Aorta (tissue), 5 donors: ENCODE measurements around the gene DRC7. TPM values are rescaled to one million over a fixed set of nuclear protein-coding genes. Genes with fewer than 3 reads are reported as not detected.

ENCODE experiments used
- ATAC-seq: fragments of 200-7000 bp; cut with Tn5 transposase; one replicate; pipeline ENCODE4 v1.9.1; 2022; ENCODE audit warnings: moderate library complexity; ENCODE audit not compliant: low FRiP score
- DNase-seq, 2 donors: peaks; one replicate each; pipeline ENCODE4 v3.0.0-alpha.2; 2020
- H3K27ac ChIP-seq, 2 donors: one replicate each; pipeline ENCODE4 v1.5.1; 2013; ENCODE audit warnings: low read length in 2 of 2, mild to moderate bottlenecking in 2 of 2, moderate library complexity in 2 of 2, control low read depth in 1 of 2, inconsistent platforms in 1 of 2, low read depth in 1 of 2
- H3K27me3 ChIP-seq, 2 donors: one replicate each; pipeline ENCODE4 v1.6.1; 2013; ENCODE audit warnings: control low read depth in 1 of 2, low read length in 1 of 2, mild to moderate bottlenecking in 1 of 2, moderate library complexity in 1 of 2; ENCODE audit not compliant: insufficient read depth in 2 of 2, control insufficient read depth in 1 of 2
- H3K36me3 ChIP-seq, 2 donors: one replicate each; pipeline ENCODE4 v1.6.1; 2013; ENCODE audit warnings: control low read depth in 1 of 2, low read length in 1 of 2, mild to moderate bottlenecking in 1 of 2; ENCODE audit not compliant: insufficient read depth in 2 of 2, control insufficient read depth in 1 of 2
- H3K4me1 ChIP-seq, 2 donors: one replicate each; pipeline ENCODE4 v1.6.1; 2013; ENCODE audit warnings: low read length in 2 of 2, control low read depth in 1 of 2, mild to moderate bottlenecking in 1 of 2, moderate library complexity in 1 of 2; ENCODE audit not compliant: insufficient read depth in 2 of 2, control insufficient read depth in 1 of 2
- H3K4me3 ChIP-seq, 2 donors: one replicate each; pipeline ENCODE4 v1.5.1; 2013; ENCODE audit warnings: low read length in 2 of 2, control low read depth in 1 of 2, mild to moderate bottlenecking in 1 of 2
- H3K9me3 ChIP-seq: one replicate; pipeline ENCODE4 v1.6.1; 2013; ENCODE audit warnings: mild to moderate bottlenecking, low read length; ENCODE audit not compliant: control insufficient read depth
- WGBS, 2 donors: extraction: QIAGEN DNeasy Blood & Tissue Kit; methylation state at CpG; one replicate each; pipeline ENCODE4 v1.1.7; 2013; 5-methylcytosine and 5-hydroxymethylcytosine counted together
- intact Hi-C, 2 donors: fragments of 100-400 bp; cut with DNase I; formaldehyde crosslinking; loops; one replicate each; pipeline versions ENCODE4 v1.14.2 to v1.15.0; 2022
- polyA plus RNA-seq, 2 donors: library from polyadenylated mRNA; stranded (reverse); fragments of 200-250 nt; gene quantifications; one replicate each; pipeline ENCODE4 v1.2.3, GENCODE V29; 2013
- total RNA-seq, 2 donors: library from RNA; stranded (reverse); fragmentation: NEBNext Ultra II Directional; extraction: Animal tissue kit (Norgen Biotek cat#: 25700); gene quantifications; one replicate each; pipeline ENCODE4 v1.2.1, GENCODE V29; 2021
- donor health status: healthy with polysubstance abuse.
- donor health status: Bipolar disorder and iron deficiency.
- donor health status: DM: no; HTN: no; CAD: no.
- donor health status: DM: no; HTN: no; CAD: no.
- donor health status: DM: yes; HTN: yes; CAD: no.

Gene DRC7
- total and polyA plus RNA-seq, 4 donors, result 0.08 TPM; not detected in 3

DNA sequence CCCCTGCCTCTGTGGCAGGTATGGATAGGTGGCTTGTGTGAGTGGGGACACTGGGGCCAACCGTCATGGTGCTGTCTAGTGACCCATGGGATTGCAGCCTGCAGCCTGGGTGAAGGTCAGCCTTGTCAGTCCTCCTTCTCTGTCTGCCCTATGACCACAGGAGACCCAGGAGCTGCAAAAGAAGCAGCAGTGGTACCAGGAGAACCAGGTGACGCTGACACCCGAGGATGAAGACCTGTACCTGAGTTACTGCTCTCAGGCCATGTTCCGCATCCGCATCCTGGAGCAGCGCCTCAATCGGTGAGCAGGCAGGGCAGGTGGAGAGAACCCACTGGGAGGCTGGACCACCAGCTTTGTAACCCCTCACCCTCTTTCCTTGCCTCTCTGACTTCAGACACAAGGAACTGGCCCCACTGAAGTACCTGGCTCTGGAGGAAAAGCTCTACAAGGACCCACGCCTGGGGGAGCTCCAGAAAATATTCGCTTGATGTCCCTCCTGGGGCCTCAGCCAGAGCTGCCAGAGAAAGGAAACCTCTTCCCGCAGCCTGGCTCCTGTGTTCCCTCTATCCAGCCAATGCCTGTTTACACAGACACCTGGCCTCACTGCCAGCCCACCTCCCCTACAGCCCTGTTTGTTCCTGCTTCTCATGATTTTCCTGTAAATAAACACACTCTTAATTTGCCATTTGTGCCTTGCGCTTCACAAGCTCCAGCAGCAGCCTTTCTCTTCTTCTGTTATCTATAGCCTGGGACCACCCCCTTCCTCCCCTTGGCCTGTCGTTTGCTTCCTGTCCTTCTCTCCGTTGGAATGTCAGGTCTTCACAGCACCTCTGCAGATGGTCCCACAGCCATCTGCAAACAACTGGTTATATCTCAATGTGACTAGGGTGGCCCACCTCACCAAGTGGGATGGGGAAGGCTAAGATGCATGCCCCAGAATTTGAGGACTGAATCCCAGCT is 36.4 kb downstream of the DRC7 start:
- WGBS, 2 donors, result 63 to 65% methylated on average over 13 of the region's 13 CpGs
- no peaks in the 10 kb centered on the region for H3K27me3 ChIP-seq
- intact Hi-C loops, result no loop called here

DNA sequence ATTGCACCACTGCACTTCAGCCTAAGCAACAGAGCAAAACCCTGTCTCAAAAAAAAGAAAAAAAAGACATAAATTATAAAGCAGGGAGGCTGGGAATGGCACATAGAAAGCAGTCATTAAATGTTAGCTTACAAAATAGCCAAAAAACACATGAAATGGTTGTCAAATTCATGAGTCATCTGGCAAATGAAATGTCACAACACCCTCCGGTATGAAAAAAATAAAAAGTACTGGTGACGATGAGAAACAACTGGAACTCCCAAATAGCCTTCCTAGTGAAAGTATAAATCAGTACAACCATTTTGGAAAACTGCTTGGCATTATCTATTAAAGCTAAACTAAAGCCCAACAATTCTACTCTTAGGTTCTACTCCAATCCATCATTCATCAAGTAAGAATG is 37.4 kb downstream of the DRC7 start:
- H3K4me1 ChIP-seq, result peaks cover 0 to 3% of the 10 kb centered on the region in 2 donors
- WGBS, 2 donors, result 0 to 6% methylated on average over 2 of the region's 2 CpGs
- H3K4me3 ChIP-seq, result no peak overlapping the region
- ATAC-seq (no peak), DNase-seq (no peak)
- H3K27ac ChIP-seq, result no peak overlapping the region
- intact Hi-C loops, result no loop called here
- no peaks in the 10 kb centered on the region for H3K27me3 ChIP-seq
- no peaks in the 10 kb centered on the region for H3K36me3 ChIP-seq
- no peaks in the 10 kb centered on the region for H3K9me3 ChIP-seq

More for the DNA sequence above, 36.4 kb downstream of the DRC7 start:
- DNase-seq, result peak in 1 of 2 donors; percentile 40
- Histone ChIP-seq H3K36me3 (no peaks in the 10 kb centered on the region), H3K4me1 (no peaks in the 10 kb centered on the region), H3K4me3 (no peak overlapping the region), H3K27ac (no peak overlapping the region), H3K9me3 (no peaks in the 10 kb centered on the region)
- ATAC-seq, result no peak

DNA sequence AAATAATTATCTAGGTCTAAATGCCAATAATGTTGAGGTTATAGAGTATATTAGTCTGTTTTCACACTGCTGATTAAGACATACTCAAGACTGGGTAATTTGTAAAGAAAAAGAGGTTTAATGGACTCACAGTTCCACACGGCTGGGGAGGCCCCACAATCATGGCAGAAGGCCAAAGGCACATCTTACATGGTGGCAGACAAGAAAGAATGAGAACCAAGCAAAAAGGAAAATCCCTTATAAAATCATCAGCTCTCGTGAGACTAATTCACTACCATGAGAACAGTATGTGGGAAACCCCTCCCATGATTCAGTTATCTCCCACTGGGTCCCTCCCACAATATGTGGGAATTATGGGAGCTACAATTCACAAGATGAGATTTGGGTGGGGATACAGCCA is 38.1 kb downstream of the DRC7 start:
- peak in 1 of 2 donors; percentile 11 for DNase-seq
- Histone ChIP-seq H3K4me3 (no peak overlapping the region), H3K36me3 (no peaks in the 10 kb centered on the region), H3K27ac (no peak overlapping the region), H3K4me1 (peaks cover 0 to 3% of the 10 kb centered on the region in 2 donors), H3K9me3 (no peaks in the 10 kb centered on the region), H3K27me3 (no peaks in the 10 kb centered on the region)
- ATAC-seq, result no peak
- WGBS, 2 donors, result 59 to 67% methylated on average over 2 of the region's 2 CpGs
- intact Hi-C loops, result no loop called here

DNA sequence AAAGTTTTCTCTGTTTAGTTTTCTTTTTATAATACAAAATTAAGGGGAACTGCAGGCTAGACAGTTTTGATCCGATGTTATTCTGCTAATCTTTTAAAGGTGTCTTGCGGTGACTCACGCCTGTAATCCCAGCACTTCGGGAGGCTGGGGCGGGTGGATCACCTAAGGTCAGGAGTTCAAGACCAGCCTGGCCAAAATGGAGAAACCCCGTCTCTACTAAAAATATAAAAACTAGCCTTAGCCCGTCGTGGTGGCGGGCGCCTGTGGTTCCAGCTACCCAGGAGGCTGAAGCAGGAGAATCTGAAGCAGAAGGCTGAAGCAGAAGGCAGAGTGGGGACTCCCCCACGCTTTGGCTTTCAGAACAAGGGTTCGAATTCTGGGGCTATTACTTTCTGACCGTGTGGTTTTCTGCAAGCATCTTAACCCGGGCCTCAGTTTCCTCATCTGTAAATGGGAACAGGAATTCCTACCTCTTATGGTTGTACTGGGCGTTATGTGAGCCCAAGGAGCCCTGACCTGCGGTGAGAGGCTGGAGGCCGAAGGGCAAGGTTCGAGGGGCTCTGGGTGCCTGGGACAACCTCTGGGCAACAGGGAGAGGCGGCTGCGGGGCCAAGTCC is 39.8 kb downstream of the DRC7 start:
- Histone ChIP-seq H3K4me1 (peaks cover 0 to 3% of the 10 kb centered on the region in 2 donors), H3K27ac (peak overlapping the region in 1 of 2 donors; percentile 90), H3K9me3 (no peaks in the 10 kb centered on the region), H3K36me3 (no peaks in the 10 kb centered on the region), H3K4me3 (peak overlapping the region; percentile 75 to 93), H3K27me3 (no peaks in the 10 kb centered on the region)
- WGBS, 2 donors, result 60 to 63% methylated on average over 20 of the region's 20 CpGs
- ATAC-seq (no peak), DNase-seq (peak in 1 of 2 donors; percentile 63)
- intact Hi-C loops, result no loop called here

DNA sequence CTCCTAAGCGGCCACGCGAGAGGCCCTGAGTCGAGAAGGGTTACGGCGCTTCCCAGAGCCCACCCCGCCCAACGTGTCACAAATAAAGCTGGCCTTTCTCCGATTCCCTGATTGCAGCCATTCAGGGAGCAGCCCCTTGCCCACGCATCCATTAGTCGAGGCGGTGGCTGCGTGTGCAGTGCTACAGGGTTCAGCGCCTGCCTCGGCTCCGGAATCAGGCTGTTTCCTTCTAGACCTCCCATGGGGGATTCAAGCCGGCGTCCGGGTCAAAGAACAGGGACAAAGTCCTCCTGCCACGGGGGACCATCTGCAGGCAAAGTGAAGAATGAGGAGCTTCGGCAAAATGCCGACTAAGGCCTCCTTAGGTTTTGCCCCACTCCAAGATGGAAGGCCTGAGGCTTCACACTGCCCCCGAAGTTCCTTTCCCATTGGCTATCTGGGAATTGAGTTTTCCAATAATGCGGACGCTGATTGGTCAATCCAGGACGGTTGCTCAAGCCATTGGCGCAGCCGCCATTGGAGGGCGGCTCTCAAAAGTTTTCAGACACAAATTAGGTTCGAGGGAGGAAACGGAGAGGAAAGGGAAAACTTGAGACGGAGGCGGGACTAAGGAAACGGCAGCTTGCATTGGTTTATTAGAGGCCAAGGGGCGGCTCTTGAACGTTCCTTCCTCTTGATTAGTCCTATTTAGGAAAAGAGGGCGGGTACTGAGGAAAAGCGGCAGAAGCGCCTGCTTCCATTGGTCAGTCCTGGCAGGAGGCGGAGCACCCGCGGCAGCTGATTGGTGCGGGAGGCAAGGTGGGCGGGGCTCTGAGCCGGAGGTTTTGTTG is 40.5 kb downstream of the DRC7 start:
- H3K27ac ChIP-seq, result peak overlapping the region in 1 of 2 donors; percentile 90
- H3K4me3 ChIP-seq, result peak overlapping the region; percentile 75 to 93
- no peaks in the 10 kb centered on the region for H3K9me3 ChIP-seq
- 0 to 1% methylated on average over 45 of the region's 45 CpGs for WGBS, 2 donors
- intact Hi-C loops, result loop anchor here in 1 of 2 donors (5.0 kb wide), 1 partner anchor 67 kb away; the partner anchor contains the start of gene KIFC3
- ATAC-seq (peak; percentile 96), DNase-seq (peak; percentile 99)
- H3K36me3 ChIP-seq, result no peaks in the 10 kb centered on the region
- H3K27me3 ChIP-seq, result no peaks in the 10 kb centered on the region
- H3K4me1 ChIP-seq, result peaks cover 0 to 3% of the 10 kb centered on the region in 2 donors

DNA sequence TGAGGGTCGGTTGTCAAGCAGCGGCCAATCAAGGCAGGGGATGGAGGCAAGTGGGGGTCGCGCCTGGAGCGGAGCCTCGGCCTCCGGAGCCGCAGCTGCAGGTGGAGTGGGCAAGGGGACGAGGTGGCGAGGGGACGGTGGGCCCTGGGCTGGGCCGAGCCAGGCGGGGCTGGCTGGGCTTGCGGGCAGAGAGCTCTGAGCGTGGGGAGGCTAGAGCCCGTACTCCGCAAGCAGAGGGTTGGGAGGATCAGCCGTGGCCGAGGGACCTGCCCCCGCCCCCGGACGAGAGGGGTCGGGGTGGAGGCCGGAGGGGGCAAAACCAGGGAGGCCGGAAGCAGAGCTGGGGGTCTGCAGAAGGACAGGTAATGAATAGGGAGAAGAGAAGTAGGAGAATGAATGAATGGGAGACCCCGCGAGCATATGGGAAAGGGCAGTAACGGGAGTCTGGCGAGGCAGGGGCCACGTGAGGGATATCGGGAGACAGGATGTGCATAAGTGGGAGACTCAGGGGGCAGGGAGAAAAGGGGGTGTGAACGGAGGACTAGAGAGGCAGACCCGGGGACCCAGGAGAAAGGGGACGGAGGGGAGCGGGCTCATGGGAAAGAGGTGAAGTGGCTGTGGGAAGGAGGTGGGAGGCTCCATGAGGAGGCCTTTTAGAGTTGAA is 41.3 kb downstream of the DRC7 start, which contains the start of gene KATNB1:
TSS of gene KATNB1 (plus strand) at position 16 of the 664 bp plus-strand sequence. CDS start 1,474 bp downstream, outside the sequence.
- no peaks in the 10 kb centered on the region for H3K9me3 ChIP-seq
- DNase-seq, result no peak
- peak within 1 kb of the TSS; percentile 75 to 93 for H3K4me3 ChIP-seq
- no peaks in the 10 kb centered on the region for H3K27me3 ChIP-seq
- peak within 1 kb of the TSS in 1 of 2 donors; percentile 90 for H3K27ac ChIP-seq
- peaks cover 0 to 3% of the 10 kb centered on the region in 2 donors for H3K4me1 ChIP-seq
- 1% methylated on average over 35 of the region's 35 CpGs for WGBS, 2 donors
- no peak for ATAC-seq
- no peaks in the 10 kb centered on the region for H3K36me3 ChIP-seq
- intact Hi-C loops, result loop anchor here in 1 of 2 donors (2.0 to 5.0 kb wide), 2 partner anchors 21 to 66 kb away; partner anchors contain the start of gene KIFC3

DNA sequence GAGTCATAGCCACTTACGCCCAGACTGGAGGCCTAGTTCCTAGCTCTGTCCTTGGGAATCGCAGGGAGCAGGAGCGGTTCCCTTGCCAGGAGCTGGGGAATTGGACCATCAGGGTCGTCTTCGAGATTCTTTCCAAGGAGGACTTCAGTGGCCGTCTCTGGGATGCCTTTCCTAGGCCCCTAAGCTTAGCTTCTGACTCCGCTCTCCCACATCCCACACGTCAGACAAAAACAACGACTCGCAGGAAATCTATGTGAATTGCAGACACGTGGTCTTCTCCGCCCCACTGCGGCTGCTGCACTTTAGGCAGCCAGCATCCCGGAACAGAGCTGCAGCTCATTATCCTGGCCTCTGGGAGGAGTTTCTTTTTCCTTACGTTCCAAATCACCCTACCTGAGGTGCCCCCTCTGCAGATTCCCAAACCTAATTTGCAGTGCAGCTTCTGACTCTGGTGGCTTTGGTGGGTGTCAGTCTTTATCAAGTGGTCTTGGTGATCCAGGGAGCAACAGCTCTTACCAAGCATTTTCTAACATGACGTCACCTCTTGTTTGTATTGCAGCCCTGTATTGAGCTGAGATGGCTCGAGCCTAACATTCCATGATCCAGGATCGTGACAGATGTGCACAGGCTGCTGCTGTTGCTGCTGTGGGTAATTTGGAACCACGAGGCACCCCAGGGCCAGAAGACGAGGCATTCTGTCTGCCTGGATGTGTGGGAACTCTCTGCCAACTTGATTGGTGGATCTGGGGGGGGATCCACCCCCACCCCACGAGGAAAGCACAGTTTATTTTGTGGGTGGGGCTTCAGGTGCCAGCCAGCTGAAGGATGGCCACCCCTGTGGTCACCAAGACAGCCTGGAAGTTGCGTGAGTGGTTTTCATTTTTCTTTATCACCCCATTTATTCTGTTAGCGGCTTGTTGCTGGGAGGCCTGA is 42.1 kb downstream of the DRC7 start:
- ATAC-seq (no peak), DNase-seq (no peak)
- H3K27ac ChIP-seq, result no peak overlapping the region
- H3K27me3 ChIP-seq, result no peaks in the 10 kb centered on the region
- intact Hi-C loops, result loop anchor here in 1 of 2 donors (2.0 to 5.0 kb wide), 2 partner anchors 20 to 66 kb away; partner anchors contain the start of gene KIFC3
- no peaks in the 10 kb centered on the region for H3K9me3 ChIP-seq
- peaks cover 0 to 3% of the 10 kb centered on the region in 2 donors for H3K4me1 ChIP-seq
- peak overlapping the region in 1 of 2 donors; percentile 60 for H3K4me3 ChIP-seq
- no peaks in the 10 kb centered on the region for H3K36me3 ChIP-seq
- WGBS, 2 donors, result 11 to 12% methylated on average over 23 of the region's 23 CpGs
